H1 (cell line): ENCODE results near the gene SCAMP2.

Experiments
- ATF3 ChIP-seq: IDR thresholded peaks from 2 replicates; pipeline ENCODE4 v1.6.1; 2011; ENCODE audit warnings: low read depth, mild to moderate bottlenecking, low read length; ENCODE audit not compliant: insufficient read depth
- CTCF ChIP-seq, 3 experiments: IDR thresholded peaks; 1 replicate in 2 of 3; 2 replicates in 1 of 3; pipeline versions ENCODE4 v1.5.1 to v1.6.1; 2011; ENCODE audit warnings: low read length in 3 of 3, mild to moderate bottlenecking in 3 of 3, inconsistent platforms in 2 of 3, low read depth in 1 of 3, moderate library complexity in 1 of 3; ENCODE audit not compliant: insufficient read depth in 1 of 3; ENCODE audit errors: control extremely low read depth in 1 of 3
- USF2 ChIP-seq: IDR thresholded peaks from 2 replicates; pipeline ENCODE4 v1.6.1; 2011; ENCODE audit warnings: low read length, improper control_type of control experiment

GRCh38 chr15:74893627-74894026 lies 20.5 kb upstream of the SCAMP2 start:
- TF ChIP-seq USF2 (no peak), CTCF (IDR thresholded peaks at IDR 0.05; ENCODE audit: control extremely low read depth in 1 of 3, insufficient read depth in 1 of 3, low read depth in 1 of 3, low read length in 3 of 3) (no peak), ATF3 (no peak)
